HepG2 (cell line): Measurements from ENCODE around the gene RAB14. TPM values are rescaled to one million over a fixed set of nuclear protein-coding genes. Genes with fewer than 3 reads are reported as not detected.
A peak's percentile ranks its signal among the peaks of the same experiment; 100 is the strongest.

ENCODE experiments used
- ATAC-seq: fragments of 200-7000 bp; cut with Tn5 transposase; 3 replicates; pipeline ENCODE4 v1.9.1; 2020; ENCODE audit warnings: mild to moderate bottlenecking, moderate library complexity
- BruUV-seq: library from RNA; stranded (reverse); fragments of 400-500 nt; replicated peaks from 2 replicates; lab custom pipeline; 2021; lab: Mats Ljungman, UMichigan
- CTCF ChIA-PET: fragments of 300-600 bp; formaldehyde crosslinking; extraction: SDS; loops from one replicate; lab custom pipeline; 2021; ENCODE audit warnings: low total read pairs, inconsistent platforms, low intra/inter-chr PET ratio; lab: Yijun Ruan, JAX
- POLR2A ChIA-PET: fragments of 350-600 bp; sonication (Branson Sonifier 250); formaldehyde crosslinking; loops from one replicate; lab custom pipeline; 2020; ENCODE audit warnings: antibody characterized with exemption, inconsistent platforms; lab: Yijun Ruan, JAX
- DNase-seq: peaks from one replicate; pipeline ENCODE4 v3.0.0-alpha.2; 2015; ENCODE audit warnings: low spot score
- FAIRE-seq: peaks from 3 replicates; lab custom pipeline; 2011; peaks lifted over from hg19 to GRCh38; lab: Jason Lieb, UNC
- H2AFZ ChIP-seq: one replicate; pipeline ENCODE4 v1.6.1; 2011; ENCODE audit warnings: low read length, inconsistent platforms
- H3K27ac ChIP-seq: fragments of 300-600 bp; 3 replicates; pipeline ENCODE4 v1.8.0; 2011; ENCODE audit warnings: mixed run types, mild to moderate bottlenecking, mixed read lengths, low read length, inconsistent platforms; ENCODE audit not compliant: insufficient read depth; ENCODE audit errors: extremely low read length
- H3K27me3 ChIP-seq, 2 experiments: fragments of 200-600 bp in 1 of 2; 2 replicates in 1 of 2; 3 replicates in 1 of 2; pipeline versions ENCODE4 v1.6.0 to v1.8.0; 2011; ENCODE audit warnings: low read length in 2 of 2, mild to moderate bottlenecking in 2 of 2, moderate library complexity in 2 of 2, inconsistent platforms in 1 of 2; ENCODE audit not compliant: insufficient read depth in 2 of 2, control insufficient read depth in 1 of 2
- H3K36me3 ChIP-seq, 2 experiments: fragments of 200-600 bp in 1 of 2; replicated peaks in 1 of 2; 2 replicates in 1 of 2; 3 replicates in 1 of 2; pipeline versions ENCODE4 v1.5.1 to v1.8.0; 2011; ENCODE audit warnings: low read length in 2 of 2, inconsistent platforms in 1 of 2; ENCODE audit not compliant: insufficient read depth in 2 of 2, control insufficient read depth in 1 of 2
- H3K4me1 ChIP-seq: 2 replicates; pipeline ENCODE4 v1.5.1; 2012; ENCODE audit warnings: low read length, inconsistent platforms; ENCODE audit not compliant: insufficient read depth
- H3K4me2 ChIP-seq: 2 replicates; pipeline ENCODE4 v1.6.0; 2011; ENCODE audit warnings: low read depth, low read length, inconsistent platforms
- H3K4me3 ChIP-seq, 3 experiments: fragments of 200-600 bp in 1 of 3; sonication (generic), shearing (Covaris generic) in 1 of 3; replicated peaks in 1 of 3; 2 replicates each; pipeline ENCODE4 v1.5.1; 2011 to 2016; ENCODE audit warnings: low read length in 3 of 3, inconsistent platforms in 2 of 3, low read depth in 2 of 3, mild to moderate bottlenecking in 2 of 3, control low read depth in 1 of 3, mixed read lengths in 1 of 3; ENCODE audit not compliant: insufficient read depth in 1 of 3
- H3K79me2 ChIP-seq: one replicate; pipeline ENCODE4 v1.6.1; 2011; ENCODE audit warnings: low read length, inconsistent platforms; ENCODE audit not compliant: insufficient read depth
- H3K9ac ChIP-seq: 2 replicates; pipeline ENCODE4 v1.6.0; 2011; ENCODE audit warnings: mild to moderate bottlenecking, low read depth, low read length, inconsistent platforms; ENCODE audit not compliant: insufficient read depth
- H3K9me3 ChIP-seq: 2 replicates; pipeline ENCODE4 v1.5.1; 2012; ENCODE audit warnings: mild to moderate bottlenecking, low read length
- H4K20me1 ChIP-seq: 2 replicates; pipeline ENCODE4 v1.6.0; 2011; ENCODE audit warnings: inconsistent platforms, mild to moderate bottlenecking, low read length, moderate library complexity; ENCODE audit not compliant: insufficient read depth
- ARNT2 ChIP-seq: sonication (generic); formaldehyde crosslinking; IDR thresholded peaks from 2 replicates; pipeline ENCODE4 v1.8.0; 2022; ENCODE audit warnings: mild to moderate bottlenecking, low read depth, missing genetic modification reagents, moderate library complexity
- HDAC6 ChIP-seq: fragments of 200-600 bp; sonication (generic); IDR thresholded peaks from 2 replicates; pipeline ENCODE4 v1.7.0; 2017; ENCODE audit warnings: mild to moderate bottlenecking, antibody characterized with exemption, low read length, low read depth
- KAT8 ChIP-seq: IDR thresholded peaks from 2 replicates; pipeline ENCODE4 v1.6.1; 2016; ENCODE audit warnings: missing genetic modification reagents, missing compliant biosample characterization
- MTF2 ChIP-seq: sonication (generic); formaldehyde crosslinking; IDR thresholded peaks from 2 replicates; pipeline ENCODE4 v1.5.0; 2020; ENCODE audit warnings: missing genetic modification reagents, borderline replicate concordance
- NFIB ChIP-seq: sonication (generic); formaldehyde crosslinking; IDR thresholded peaks from 2 replicates; pipeline ENCODE4 v1.9.0; 2021; ENCODE audit warnings: missing genetic modification reagents, mild to moderate bottlenecking, borderline replicate concordance
- NFIC ChIP-seq: IDR thresholded peaks from 2 replicates; pipeline ENCODE4 v1.6.1; 2012; ENCODE audit warnings: mild to moderate bottlenecking, low read length, inconsistent platforms
- NFKBIZ ChIP-seq: IDR thresholded peaks from 2 replicates; pipeline ENCODE4 v1.6.1; 2018; ENCODE audit warnings: missing genetic modification reagents, missing compliant biosample characterization
- SAP130 ChIP-seq: IDR thresholded peaks from 2 replicates; pipeline ENCODE4 v1.6.1; 2016; ENCODE audit warnings: low read depth
- ZFP36L1 ChIP-seq: sonication (generic); formaldehyde crosslinking; IDR thresholded peaks from 2 replicates; pipeline ENCODE4 v1.8.0; 2022; ENCODE audit warnings: mild to moderate bottlenecking, missing genetic modification reagents, moderate library complexity
- ZNF281 ChIP-seq: sonication (generic); formaldehyde crosslinking; IDR thresholded peaks from 2 replicates; pipeline ENCODE4 v1.4.0; 2020; ENCODE audit warnings: missing genetic modification reagents, borderline replicate concordance
- ZNF430 ChIP-seq: sonication (generic); formaldehyde crosslinking; IDR thresholded peaks from 2 replicates; pipeline ENCODE4 v1.9.0; 2021; ENCODE audit warnings: mild to moderate bottlenecking, missing genetic modification reagents
- ZNF574 ChIP-seq: sonication (generic); formaldehyde crosslinking; IDR thresholded peaks from 2 replicates; pipeline ENCODE4 v1.4.0; 2020; ENCODE audit warnings: missing genetic modification reagents
- ZNF589 ChIP-seq: sonication (generic); formaldehyde crosslinking; conservative IDR thresholded peaks from 2 replicates; pipeline ENCODE4 v1.8.0; 2022; ENCODE audit warnings: mild to moderate bottlenecking, moderate library complexity, missing genetic modification reagents
- WGBS: methylation state at CpG from one replicate; pipeline ENCODE4 v1.1.6; 2017; ENCODE audit warnings: low lambda C conversion rate; 5-methylcytosine and 5-hydroxymethylcytosine counted together
- in situ Hi-C: cut with HindIII; loops from 2 replicates; pipeline ENCODE4 v1.10.0; 2017; ENCODE audit warnings: low pct_unique_long_range_greater_than_20kb; ENCODE audit not compliant: extremely low pct_ligation_motif_present
- intact Hi-C: fragments of 100-400 bp; cut with micrococcal nuclease; formaldehyde crosslinking; loops from one replicate; pipeline ENCODE4 v1.10.0; 2022; ENCODE audit not compliant: unreplicated experiment
- polyA plus RNA-seq, 8 experiments: library from polyadenylated mRNA; depleted of rRNA in 3 of 8; stranded (reverse) in 7 of 8; unstranded in 1 of 8; fragments of >200 nt; fragmentation: Illumina TruSeq in 4 of 8; extraction: Trizol in 4 of 8; gene quantifications; 2 replicates each; pipeline versions ENCODE4 v1.2.1 to v1.2.3, GENCODE V29; 2011 to 2016; ENCODE audit warnings: low read depth in 4 of 8, missing spikeins in 1 of 8, mixed read lengths in 1 of 8; ENCODE audit not compliant: insufficient read depth in 1 of 8
- total RNA-seq, 5 experiments: library from RNA; depleted of rRNA; stranded (reverse); fragments of >200 nt; fragmentation: Illumina TruSeq; extraction: Trizol; gene quantifications; 2 replicates each; pipeline ENCODE4 v1.2.3, GENCODE V29; 2016; ENCODE audit warnings: low read depth in 1 of 5
- TF ChIP-seq, protein P1 (sequence below): sonication (generic); formaldehyde crosslinking; IDR thresholded peaks from 2 replicates; pipeline ENCODE4 v1.5.0; 2020; ENCODE audit warnings: mild to moderate bottlenecking, missing genetic modification reagents

The RAB14 gene
- total and polyA plus RNA-seq, 2 of the 13 experiments (the other 11 are each of a cell fraction or from before 2014, with no cell fraction given) = 17.4 to 19.3 TPM

GRCh38 chr9:121135642-121136041 is 66.0 kb downstream of the RAB14 start (continued):
- no peak for TF ChIP-seq ZNF574 (CRISPR knock-in tag)

- BruUV-seq = no TSS peak
- POLR2A ChIA-PET = interaction anchor here (0.8 to 2.2 kb wide), 4 partner anchors 12 to 68 kb away, joined by 3 to 26 read pairs (median 4); partner anchors contain the start of gene RAB14
- DNase-seq (peak; percentile 77), FAIRE-seq (peak; percentile 92), ATAC-seq (peak; percentile 99)
- H3K79me2 ChIP-seq = no peaks in the 10 kb centered on the region
- peak overlapping the region; percentile 64 for H3K4me2 ChIP-seq
- intact Hi-C loops (loop anchor here (5.0 kb wide), 1 partner anchor 64 kb away; no protein-coding TSS in a partner anchor), in situ Hi-C loops (no loop called here)
- CTCF ChIA-PET = no interaction called here
- no peak overlapping the region for H2AFZ ChIP-seq
- no peaks in the 10 kb centered on the region for H3K27me3 ChIP-seq
- H3K27ac ChIP-seq = peak overlapping the region; percentile 54
- no peaks in the 10 kb centered on the region for H4K20me1 ChIP-seq
- H3K4me1 ChIP-seq = peaks cover 31% of the 10 kb centered on the region
- no peak overlapping the region for H3K9ac ChIP-seq
- H3K9me3 ChIP-seq = no peaks in the 10 kb centered on the region
- H3K36me3 ChIP-seq = peaks cover 3 to 12% of the 10 kb centered on the region in 2 experiments; a peak in 3 of 5 replicates
- peak overlapping the region in 1 of 3 experiments; percentile 36; a peak in 2 of 6 replicates for H3K4me3 ChIP-seq
- WGBS = 77% methylated on average over 15 of the region's 19 CpGs
- no peak for TF ChIP-seq ZNF589 (CRISPR knock-in tag)
- no peak for TF ChIP-seq NFIC
- 0 out of 2 replicates have a peak, but pooled peaks have one; percentile 37 for TF ChIP-seq ARNT2 (CRISPR knock-in tag)
- 0 out of 2 replicates have a peak, but pooled peaks have one; percentile 30 for TF ChIP-seq ZFP36L1 (CRISPR knock-in tag)
- no peak for TF ChIP-seq NFIB (CRISPR knock-in tag)
- no peak for TF ChIP-seq MTF2 (CRISPR knock-in tag)
- no peak for TF ChIP-seq HDAC6
- peak; percentile 91 for TF ChIP-seq ZNF281 (CRISPR knock-in tag)
- TF ChIP-seq, protein P1, sequence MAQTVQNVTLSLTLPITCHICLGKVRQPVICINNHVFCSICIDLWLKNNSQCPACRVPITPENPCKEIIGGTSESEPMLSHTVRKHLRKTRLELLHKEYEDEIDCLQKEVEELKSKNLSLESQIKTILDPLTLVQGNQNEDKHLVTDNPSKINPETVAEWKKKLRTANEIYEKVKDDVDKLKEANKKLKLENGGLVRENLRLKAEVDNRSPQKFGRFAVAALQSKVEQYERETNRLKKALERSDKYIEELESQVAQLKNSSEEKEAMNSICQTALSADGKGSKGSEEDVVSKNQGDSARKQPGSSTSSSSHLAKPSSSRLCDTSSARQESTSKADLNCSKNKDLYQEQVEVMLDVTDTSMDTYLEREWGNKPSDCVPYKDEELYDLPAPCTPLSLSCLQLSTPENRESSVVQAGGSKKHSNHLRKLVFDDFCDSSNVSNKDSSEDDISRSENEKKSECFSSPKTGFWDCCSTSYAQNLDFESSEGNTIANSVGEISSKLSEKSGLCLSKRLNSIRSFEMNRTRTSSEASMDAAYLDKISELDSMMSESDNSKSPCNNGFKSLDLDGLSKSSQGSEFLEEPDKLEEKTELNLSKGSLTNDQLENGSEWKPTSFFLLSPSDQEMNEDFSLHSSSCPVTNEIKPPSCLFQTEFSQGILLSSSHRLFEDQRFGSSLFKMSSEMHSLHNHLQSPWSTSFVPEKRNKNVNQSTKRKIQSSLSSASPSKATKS (CRISPR knock-in tag) = no peak
- peak; percentile 43; the same call in 1 of the 2 replicates for TF ChIP-seq KAT8 (CRISPR knock-in tag)
- 0 out of 2 replicates have a peak, but pooled peaks have one; percentile 24 for TF ChIP-seq ZNF430 (CRISPR knock-in tag)
- peak; percentile 61 for TF ChIP-seq SAP130
- no peak for TF ChIP-seq NFKBIZ (CRISPR knock-in tag)
Measured at GRCh38 chr9:121133104-121133816, 68.4 kb downstream of the RAB14 start.
